Left ventricle myocardium inferior (tissue), 1 donor: ENCODE measurements around the gene C1QTNF3. TPM values are rescaled to one million over a fixed set of nuclear protein-coding genes. Genes with fewer than 3 reads are reported as not detected.

ENCODE experiments used
- DNase-seq: peaks from one replicate; pipeline ENCODE4 v3.0.0-alpha.2; 2020
- H3K27ac ChIP-seq: fragments of 200-600 bp; replicated peaks from 2 replicates; pipeline ENCODE4 v1.8.0; 2021
- H3K27me3 ChIP-seq: fragments of 200-600 bp; 2 replicates; pipeline ENCODE4 v1.8.0; 2021; ENCODE audit warnings: low read depth
- H3K36me3 ChIP-seq: fragments of 200-600 bp; 2 replicates; pipeline ENCODE4 v1.8.0; 2021
- H3K4me1 ChIP-seq: fragments of 200-600 bp; 2 replicates; pipeline ENCODE4 v1.8.0; 2021
- H3K4me3 ChIP-seq: fragments of 200-600 bp; 2 replicates; pipeline ENCODE4 v1.8.0; 2021; ENCODE audit warnings: mild to moderate bottlenecking, moderate library complexity
- H3K9me3 ChIP-seq: fragments of 200-600 bp; replicated peaks from 2 replicates; pipeline ENCODE4 v1.8.0; 2021
- intact Hi-C: fragments of 100-400 bp; cut with micrococcal nuclease; formaldehyde crosslinking; loops from one replicate; pipeline ENCODE4 v1.11.0; 2022
- total RNA-seq: library from RNA; stranded (reverse); fragmentation: NEBNext Ultra II Directional; extraction: Animal tissue kit (Norgen Biotek cat#: 25700); gene quantifications from one replicate; pipeline ENCODE4 v1.2.1, GENCODE V29; 2021
- TF ChIP-seq, protein P1 (sequence below): fragments of 200-600 bp; IDR thresholded peaks from 2 replicates; pipeline ENCODE4 v1.8.0; 2021; ENCODE audit warnings: antibody characterized with exemption, mild to moderate bottlenecking, borderline replicate concordance
- donor health status: DM: no; HTN: yes; CAD: no; lungs with severe emphysema.

Gene C1QTNF3
- total RNA-seq, 1 donor from 2014 or later, result 0.49 TPM

DNA sequence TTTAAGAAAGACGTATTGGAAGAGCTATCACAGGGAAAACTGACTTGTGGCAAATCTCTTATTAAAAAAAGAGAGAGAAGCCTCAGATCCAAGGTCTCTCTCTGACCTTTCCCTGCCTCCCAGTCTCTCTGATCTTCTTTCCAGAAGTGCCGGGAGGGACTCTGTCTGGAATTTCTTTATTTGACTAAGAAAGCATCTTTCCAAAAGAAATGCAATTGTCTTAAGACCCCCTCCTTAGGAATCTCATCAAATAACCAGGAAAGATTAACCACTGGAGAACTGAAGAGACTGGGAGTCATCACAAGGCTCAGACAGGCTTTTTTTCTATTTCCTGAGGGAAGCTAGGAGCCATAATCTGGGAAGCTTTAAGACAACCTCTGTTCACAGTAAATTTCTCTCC, 4.6 kb downstream of the C1QTNF3 start:
- DNase-seq, result no peak
- Histone ChIP-seq H3K27ac (no peak overlapping the region), H3K4me3 (no peak overlapping the region), H3K27me3 (no peaks in the 10 kb centered on the region), H3K4me1 (peaks cover 26% of the 10 kb centered on the region), H3K9me3 (no peaks in the 10 kb centered on the region), H3K36me3 (peaks cover 7% of the 10 kb centered on the region)
- intact Hi-C loops, result no loop called here
- TF ChIP-seq, protein P1, sequence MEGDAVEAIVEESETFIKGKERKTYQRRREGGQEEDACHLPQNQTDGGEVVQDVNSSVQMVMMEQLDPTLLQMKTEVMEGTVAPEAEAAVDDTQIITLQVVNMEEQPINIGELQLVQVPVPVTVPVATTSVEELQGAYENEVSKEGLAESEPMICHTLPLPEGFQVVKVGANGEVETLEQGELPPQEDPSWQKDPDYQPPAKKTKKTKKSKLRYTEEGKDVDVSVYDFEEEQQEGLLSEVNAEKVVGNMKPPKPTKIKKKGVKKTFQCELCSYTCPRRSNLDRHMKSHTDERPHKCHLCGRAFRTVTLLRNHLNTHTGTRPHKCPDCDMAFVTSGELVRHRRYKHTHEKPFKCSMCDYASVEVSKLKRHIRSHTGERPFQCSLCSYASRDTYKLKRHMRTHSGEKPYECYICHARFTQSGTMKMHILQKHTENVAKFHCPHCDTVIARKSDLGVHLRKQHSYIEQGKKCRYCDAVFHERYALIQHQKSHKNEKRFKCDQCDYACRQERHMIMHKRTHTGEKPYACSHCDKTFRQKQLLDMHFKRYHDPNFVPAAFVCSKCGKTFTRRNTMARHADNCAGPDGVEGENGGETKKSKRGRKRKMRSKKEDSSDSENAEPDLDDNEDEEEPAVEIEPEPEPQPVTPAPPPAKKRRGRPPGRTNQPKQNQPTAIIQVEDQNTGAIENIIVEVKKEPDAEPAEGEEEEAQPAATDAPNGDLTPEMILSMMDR, result no peak

DNA sequence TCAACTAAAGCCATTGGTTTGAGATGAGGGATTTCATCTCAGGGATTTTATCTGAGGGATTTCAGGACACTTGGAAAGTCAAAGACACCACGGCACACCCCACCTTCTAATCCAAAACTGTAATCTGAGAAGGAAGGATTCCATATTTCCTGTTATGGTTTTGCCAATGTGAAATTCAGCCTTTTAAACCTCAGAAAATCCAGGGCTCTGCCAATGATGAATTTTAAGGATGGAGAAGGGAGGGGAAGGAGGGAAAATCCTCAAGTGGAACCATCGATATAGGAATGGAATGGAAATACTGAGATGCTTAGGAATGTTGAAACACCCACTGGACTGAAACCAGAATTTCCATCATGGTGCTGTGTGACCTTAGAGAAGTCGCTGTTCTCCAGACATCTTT, 5.3 kb downstream of the C1QTNF3 start:
- TF ChIP-seq, protein P1, result no peak
- intact Hi-C loops, result no loop called here
- Histone ChIP-seq H3K27me3 (no peaks in the 10 kb centered on the region), H3K4me3 (no peak overlapping the region), H3K36me3 (peaks cover 7% of the 10 kb centered on the region), H3K9me3 (no peaks in the 10 kb centered on the region), H3K27ac (no peak overlapping the region), H3K4me1 (peaks cover 19% of the 10 kb centered on the region)
- no peak for DNase-seq

DNA sequence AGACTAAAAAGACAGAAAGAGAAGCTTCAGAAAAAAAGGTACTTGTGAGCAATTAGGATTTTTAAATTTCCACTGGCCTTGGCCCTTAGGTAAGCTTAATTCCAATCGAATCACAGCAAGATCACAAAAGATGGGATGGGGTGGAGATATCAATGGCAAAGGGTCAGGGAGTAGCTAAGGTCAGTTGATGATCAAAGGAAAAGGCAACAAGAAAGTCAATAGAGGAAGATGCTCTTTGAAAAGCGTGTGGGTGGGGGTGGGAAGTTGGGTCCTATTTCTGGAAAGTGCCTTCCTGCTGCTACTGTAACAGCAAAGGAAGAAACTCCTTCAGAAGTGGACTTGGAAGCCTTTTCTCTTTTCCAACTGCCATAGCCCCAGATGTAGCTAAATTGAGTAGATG, 7.3 kb downstream of the C1QTNF3 start:
- Histone ChIP-seq H3K4me3 (no peak overlapping the region), H3K36me3 (peaks cover 7% of the 10 kb centered on the region), H3K27ac (no peak overlapping the region), H3K27me3 (no peaks in the 10 kb centered on the region), H3K4me1 (peaks cover 4% of the 10 kb centered on the region), H3K9me3 (no peaks in the 10 kb centered on the region)
- TF ChIP-seq, protein P1, result no peak
- no peak for DNase-seq
- intact Hi-C loops, result no loop called here

DNA sequence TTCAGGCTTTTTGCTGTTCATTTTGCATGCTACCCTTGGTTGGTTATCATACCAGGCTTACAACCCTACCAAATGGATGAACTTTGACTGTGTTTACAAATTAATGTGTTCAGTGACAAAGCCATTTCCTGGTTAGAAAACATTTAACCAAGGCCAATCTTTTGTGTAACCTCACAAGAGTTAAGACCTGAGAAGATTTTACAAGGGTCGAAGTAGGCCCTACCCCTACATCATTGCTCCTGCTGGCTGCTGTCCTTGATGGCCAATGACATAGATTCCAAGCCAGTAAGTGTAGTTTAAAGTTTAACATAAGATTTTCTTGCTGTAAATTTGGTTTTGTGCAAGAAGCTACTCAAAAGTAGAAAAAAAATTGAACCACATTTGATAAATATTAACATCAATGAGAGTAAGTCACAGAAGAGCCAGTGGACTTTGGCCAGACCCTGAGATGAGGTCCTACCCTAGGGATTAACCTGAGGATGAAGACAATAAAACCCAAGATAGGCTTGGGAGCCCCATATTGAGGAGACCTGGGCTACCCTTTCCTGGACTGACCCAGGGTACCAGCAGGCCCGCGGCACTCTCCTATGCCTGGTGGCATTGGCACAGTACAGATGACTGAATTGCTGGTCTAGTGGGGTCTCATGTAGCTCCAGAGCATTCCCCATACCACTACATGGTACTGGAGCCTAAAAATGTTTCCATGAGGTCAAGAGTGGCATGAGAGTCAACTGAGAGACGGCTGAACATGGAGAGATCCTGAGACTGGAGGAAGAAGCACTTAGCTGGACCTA, 8.3 kb downstream of the C1QTNF3 start:
- DNase-seq, result no peak
- Histone ChIP-seq H3K4me3 (no peak overlapping the region), H3K9me3 (no peaks in the 10 kb centered on the region), H3K27me3 (no peaks in the 10 kb centered on the region), H3K4me1 (peaks cover 4% of the 10 kb centered on the region), H3K36me3 (peaks cover 7% of the 10 kb centered on the region), H3K27ac (no peak overlapping the region)
- intact Hi-C loops, result no loop called here
- TF ChIP-seq, protein P1, result no peak

DNA sequence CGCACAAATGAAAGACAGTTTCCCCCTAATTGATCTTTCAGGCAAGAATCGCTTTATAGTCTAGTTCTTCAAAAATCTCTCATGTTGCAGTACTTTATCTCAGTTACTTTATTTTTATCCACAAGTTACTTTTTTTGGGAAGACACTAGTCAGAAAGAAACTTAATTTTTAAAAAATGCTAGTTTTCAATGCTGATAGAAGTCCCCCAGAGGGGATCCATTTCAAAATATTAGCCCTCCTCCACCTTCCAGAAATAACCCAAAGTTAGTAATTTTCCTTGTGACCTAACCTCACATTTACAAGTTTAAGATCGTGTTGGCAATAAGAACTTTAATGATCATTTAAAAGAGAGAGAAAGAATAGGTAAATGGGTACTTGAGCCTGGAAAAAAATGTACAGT, 11.0 kb downstream of the C1QTNF3 start:
- H3K9me3 ChIP-seq, result no peaks in the 10 kb centered on the region
- no peaks in the 10 kb centered on the region for H3K4me1 ChIP-seq
- no peak for DNase-seq
- no peak overlapping the region for H3K27ac ChIP-seq
- TF ChIP-seq, protein P1, result no peak
- H3K36me3 ChIP-seq, result peaks cover 7% of the 10 kb centered on the region
- no peaks in the 10 kb centered on the region for H3K27me3 ChIP-seq
- no peak overlapping the region for H3K4me3 ChIP-seq
- intact Hi-C loops, result no loop called here
